Amniotic epithelial cell (primary cell): ENCODE measurements around the gene CYB561D2.

ENCODE experiments used
- DNase-seq: peaks from one replicate; pipeline ENCODE4 v3.0.0-alpha.2; 2010; ENCODE audit warnings: low read depth

The CYB561D2 gene

GRCh38 chr3:50392101-50392715 lies 41.5 kb downstream of the CYB561D2 start:
- DNase-seq = no peak

DNA sequence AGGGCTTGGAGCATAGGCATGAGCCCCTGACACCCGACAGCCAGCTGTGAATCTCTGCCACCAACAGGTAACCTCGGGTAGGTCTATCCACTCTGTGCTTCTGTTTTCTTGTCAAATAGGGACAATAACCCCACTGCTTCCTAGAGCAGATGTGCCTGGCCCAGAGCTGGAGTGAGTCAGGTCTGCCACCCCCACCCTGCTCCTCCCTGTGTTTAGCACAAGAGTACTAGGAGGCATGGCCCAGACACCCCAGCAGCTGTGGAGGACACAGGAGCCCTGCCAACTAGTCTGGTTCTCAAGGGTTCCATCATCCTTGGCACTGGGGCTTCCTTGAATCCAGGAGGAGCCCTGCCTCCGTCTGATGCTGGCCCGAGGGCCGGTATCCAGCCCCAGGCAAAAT lies 42.4 kb downstream of the CYB561D2 start:
- no peak for DNase-seq

DNA sequence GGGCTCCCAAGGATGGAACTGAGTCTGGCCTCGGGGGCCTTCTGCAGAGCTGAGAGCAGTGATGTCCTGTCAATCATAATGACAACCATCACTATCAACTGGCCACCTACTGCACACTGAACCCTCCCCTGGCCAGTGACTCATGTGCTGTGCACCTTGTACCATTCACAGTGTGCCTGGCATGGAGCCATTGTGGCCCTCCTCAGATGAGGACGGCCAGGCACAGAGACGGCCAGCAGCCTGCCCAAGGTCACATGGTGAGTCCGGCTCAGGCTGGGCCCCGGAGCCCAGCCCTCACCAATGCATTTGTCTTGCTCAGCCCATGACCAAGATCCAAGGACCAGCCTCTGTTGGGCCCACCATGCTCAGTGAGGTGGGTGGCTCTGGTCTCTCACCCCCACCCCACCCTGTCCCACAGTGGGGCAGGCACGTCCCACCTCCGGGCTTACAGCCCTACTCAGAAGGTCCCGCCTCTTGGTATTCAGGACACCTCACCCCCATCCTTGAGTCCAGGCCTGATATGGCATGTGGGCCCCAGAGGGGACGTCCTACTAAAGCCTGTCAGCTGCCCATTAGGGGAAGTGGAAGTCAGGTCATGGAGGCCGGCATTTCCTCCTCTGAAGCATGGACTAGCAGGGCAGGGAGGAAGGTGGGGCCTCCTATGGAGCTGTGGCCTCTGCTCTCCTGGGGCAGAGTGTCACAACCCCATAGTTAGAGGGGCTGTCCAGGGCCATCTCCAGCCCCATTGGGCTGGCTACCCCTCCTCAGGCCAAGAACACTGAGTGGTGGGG lies 44.6 kb downstream of the CYB561D2 start:
- no peak for DNase-seq

DNA sequence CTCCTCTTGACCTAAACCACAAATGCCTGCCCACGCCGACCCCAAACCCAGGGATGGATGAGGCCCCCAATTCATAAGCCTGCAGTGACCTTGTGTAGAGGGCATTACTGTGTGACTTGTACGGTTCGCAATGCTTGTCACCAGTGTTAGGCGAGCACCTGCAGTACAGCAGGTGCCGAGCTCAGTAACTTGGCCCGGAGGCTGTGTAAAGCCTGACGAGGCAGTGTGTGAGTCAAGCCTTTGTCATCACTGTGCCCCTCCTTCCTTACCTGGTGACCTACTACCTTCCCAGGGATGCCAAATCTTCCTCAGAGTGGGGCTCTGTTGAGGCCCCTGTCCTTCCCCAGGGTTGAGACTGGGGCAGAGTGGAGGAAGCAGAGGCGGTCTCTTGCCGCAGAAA lies 45.8 kb downstream of the CYB561D2 start:
- no peak for DNase-seq

DNA sequence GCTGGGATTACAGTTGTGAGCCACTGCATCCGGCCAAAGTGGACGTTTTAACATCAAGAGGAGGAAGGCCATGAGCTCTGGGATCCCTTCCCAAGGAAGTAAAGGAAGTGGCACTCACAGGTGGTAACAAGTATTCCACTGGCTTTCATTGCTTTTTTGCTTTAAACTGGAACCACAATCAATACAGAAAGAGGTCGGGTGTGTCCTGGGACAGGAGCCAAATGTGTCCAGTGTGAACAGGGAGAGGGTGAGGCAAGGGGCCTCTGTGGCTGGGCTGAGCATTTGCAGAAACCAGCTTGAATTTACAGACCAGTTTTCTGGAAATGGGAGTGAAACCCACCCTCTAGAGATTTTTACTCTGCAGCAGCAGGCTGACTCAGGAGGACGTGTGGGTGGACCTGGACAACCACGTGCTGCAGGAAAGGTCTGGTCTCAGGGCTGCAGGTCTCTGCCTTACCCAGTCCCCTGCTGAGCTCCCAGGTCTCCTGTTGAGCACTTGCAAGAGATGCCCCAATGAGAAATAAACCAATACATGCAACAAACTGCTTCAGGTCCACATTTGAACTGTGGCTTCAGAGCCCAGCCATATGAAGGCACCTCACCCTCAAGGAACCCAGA lies 51.4 kb downstream of the CYB561D2 start:
- no peak for DNase-seq
